HG03064 (cell line): ENCODE measurements around the gene SYT1.

Experiments
- ATAC-seq: cut with Tn5 transposase; IDR thresholded peaks from one replicate; pipeline ENCODE4 v1.9.1; 2021; ENCODE audit warnings: low read depth; ENCODE audit not compliant: unreplicated experiment

Gene SYT1

GRCh38 chr12:79326222-79326621 lies 461.6 kb downstream of the SYT1 start:
- no peak for ATAC-seq

DNA sequence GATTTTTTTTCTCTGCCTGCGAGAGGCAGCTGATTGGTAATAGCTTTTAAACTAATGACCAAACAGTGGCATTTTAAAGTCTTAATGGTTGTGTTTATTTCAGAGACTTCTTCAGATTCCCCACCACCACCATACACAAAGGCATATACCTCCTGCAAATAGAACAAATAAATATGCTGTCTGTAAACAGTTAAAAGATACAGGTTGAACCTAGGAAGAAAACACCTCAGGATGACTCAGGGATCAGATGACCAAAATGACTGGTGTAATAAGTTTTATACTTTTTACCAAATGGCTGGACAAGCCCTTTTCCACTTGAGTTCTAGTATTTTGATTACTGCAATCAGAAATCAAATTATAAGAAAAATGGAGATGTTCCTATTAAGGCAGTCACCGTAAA lies 462.1 kb downstream of the SYT1 start:
- no peak for ATAC-seq

GRCh38 chr12:79327465-79327864 lies 462.9 kb downstream of the SYT1 start:
- no peak for ATAC-seq

- no peak for ATAC-seq
Measured at GRCh38 chr12:79329933-79330332, 465.4 kb downstream of the SYT1 start.

DNA sequence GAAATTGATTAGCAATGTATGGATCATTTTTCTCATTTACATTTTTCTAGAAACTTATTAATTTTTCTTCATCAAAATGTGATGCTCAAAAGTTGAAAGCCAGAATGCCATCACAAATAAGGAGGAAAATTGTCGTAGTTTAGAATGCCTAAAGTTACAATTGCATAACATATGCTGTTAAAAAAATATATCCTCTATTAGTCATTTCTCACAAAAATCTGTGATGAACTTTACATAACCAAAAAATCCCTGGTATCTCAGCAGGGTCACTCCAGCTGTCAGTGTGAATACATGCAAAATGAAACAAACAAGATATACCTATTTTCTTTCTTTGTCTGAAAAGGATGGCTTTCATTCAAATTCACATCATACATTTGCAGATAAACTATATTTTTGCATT lies 467.3 kb downstream of the SYT1 start:
- ATAC-seq, result no peak

- ATAC-seq, result no peak
Measured at GRCh38 chr12:79333144-79333543, 468.6 kb downstream of the SYT1 start.

GRCh38 chr12:79337662-79338290 lies 473.2 kb downstream of the SYT1 start:
- no peak for ATAC-seq

- ATAC-seq, result no peak
Measured at GRCh38 chr12:79344855-79345847, 480.6 kb downstream of the SYT1 start.

DNA sequence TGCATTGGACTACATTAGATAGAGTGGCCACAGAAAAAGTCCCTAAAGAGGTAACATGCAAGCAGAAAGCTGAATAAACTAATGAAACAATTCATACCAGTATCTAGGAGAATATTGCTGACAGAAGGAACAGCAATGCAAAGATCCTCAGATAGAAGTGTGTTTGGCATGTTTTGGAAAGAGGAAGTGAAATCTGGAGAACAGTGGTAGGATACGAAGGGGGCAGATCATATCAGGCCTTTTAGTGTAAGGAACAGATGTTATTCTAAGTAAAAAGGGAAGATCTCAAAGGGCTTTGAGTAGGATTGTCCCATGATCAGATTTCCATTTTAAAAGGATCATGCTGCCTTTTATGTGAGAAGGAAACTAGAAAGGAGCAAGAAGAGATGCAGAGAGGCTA lies 483.3 kb downstream of the SYT1 start:
- ATAC-seq, result no peak

GRCh38 chr12:79351251-79351650 lies 486.7 kb downstream of the SYT1 start:
- no peak for ATAC-seq

DNA sequence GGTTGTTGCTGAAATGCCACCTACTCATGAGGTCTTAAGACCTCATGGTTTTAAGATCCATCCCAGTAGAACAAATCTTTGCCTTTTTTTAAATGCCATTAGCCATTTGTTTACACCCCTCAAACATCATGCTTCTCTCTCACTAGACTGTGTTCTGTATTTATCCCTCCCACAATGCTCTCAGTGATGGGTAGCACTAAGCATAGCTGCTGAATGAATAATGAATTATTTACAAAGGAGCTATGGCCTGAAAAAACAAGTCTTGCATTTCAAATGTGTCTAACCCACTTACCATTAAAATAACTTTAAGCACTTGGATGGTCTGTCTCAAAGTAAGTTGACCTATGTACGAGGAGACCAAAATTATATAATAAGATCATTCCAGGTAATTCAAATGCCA lies 491.6 kb downstream of the SYT1 start:
- ATAC-seq, result no peak

DNA sequence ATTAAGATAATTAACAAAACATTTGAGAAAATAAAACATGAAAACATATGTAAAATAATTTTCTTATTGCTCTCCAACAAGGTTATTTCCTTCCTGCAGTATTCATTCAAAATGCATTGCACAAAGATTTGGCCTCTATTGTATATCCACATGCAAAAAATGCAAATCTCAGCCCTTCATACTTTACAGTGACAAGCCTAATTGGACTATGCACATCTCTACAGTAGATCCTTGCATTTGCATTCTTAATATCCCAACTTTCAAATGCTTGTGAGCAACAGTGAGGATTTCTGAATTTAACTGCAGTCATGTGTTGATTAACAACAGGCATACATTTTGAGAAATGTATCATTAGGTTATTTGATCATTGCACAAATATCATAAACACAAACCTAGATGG lies 492.5 kb downstream of the SYT1 start:
- no peak for ATAC-seq

DNA sequence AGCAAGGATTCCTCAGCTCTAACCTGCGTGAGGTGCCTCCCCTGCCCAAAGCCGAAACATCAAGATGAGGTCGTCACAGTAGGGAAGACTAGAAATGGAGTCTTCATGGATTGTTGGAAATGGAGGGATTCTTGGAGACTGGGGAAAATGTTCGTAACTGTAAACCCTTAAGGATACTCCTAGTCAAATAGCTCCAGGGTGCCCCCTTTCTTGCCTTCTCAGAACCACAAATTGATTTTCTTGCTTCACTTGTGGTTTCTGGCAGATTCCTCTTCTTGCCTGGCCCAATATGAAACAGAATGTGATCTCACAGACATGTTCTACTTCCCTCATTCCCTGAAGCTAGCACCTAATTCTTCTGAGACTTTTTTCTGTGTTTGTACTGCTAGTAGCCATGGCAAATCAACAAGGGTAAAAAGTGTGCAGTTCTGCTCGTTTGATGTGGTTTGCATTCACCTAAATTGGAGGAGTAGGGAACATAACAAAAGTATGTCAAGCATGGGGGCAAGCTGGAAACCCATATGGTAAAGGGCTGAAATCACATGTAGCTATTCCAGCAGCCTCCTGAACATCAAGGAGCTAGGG lies 494.2 kb downstream of the SYT1 start:
- no peak for ATAC-seq

DNA sequence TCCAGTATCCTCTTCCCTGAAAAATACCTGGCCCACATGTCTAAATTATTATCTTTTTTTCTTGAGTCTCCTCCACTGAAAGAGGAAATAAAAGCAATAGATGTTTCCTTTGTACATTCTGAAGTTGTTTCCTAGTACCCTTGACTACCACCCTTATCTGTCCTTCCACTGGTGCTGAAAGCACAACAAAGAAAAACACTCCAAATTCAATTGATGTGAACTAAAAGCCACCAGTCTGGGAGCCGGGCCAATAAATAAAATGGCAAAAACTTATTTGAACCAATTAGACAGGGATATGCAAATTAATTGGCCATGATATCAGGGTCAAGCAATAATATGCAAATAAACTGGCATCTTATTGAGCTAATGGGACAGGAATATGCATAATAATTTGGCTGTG lies 495.7 kb downstream of the SYT1 start:
- no peak for ATAC-seq

DNA sequence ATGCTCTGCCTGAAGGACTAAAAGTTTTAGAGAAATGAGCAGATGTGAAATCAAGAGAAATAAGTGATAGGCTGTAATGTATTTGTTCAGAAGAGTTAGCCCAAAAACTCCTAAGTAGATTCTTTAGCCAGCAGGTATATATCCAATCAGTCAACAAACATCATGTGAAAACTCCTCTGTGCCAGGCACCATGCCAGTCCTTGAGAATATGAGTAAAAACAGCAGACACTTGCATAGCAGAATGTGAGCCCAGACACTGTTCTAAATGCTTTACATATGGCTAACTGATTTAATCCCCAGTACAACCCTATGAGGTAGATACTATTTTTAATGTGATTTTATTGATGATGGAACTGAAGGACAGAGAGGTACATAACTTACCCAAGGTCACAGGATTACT lies 496.4 kb downstream of the SYT1 start:
- ATAC-seq, result no peak

- no peak for ATAC-seq
Measured at GRCh38 chr12:79364197-79364596, 499.6 kb downstream of the SYT1 start.

DNA sequence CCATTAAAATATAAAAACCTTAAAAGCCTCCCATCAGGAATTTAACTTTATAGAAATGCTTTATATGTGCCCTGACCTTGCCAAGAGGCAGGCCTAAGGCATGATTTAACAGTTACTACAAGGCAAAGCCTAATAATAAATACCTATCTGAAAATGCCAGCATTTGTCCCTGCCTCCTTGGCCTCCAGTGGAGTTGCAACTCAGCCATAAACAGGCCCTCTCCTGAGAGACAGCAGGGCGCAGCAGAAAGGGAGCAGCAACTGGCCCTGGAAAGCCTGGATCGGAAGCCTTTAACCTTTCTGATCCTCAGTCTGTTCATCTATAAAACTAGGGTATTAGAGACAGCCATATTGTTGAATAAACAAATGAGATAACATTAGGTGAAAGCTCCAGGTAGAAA lies 501.8 kb downstream of the SYT1 start:
- ATAC-seq, result no peak

GRCh38 chr12:79367032-79367589 lies 502.5 kb downstream of the SYT1 start:
- ATAC-seq, result no peak

DNA sequence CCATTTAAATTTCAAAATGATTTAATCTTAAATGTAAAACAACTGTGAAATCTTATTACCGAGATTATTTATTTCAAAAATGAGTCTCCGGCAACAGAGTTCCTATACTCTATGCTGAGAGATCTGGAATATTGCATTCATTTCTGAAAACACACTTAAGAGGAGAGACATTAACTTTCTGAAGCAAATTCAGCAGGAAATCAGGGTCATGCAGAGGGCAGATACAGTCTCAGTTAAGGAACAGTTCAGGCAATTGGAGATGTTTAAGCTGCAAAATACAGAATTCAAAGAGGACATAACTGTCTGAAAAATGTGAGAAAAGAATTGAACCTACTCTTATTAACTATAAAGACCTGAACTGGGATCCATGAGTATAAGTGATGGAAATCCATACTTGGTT lies 505.4 kb downstream of the SYT1 start:
- no peak for ATAC-seq

DNA sequence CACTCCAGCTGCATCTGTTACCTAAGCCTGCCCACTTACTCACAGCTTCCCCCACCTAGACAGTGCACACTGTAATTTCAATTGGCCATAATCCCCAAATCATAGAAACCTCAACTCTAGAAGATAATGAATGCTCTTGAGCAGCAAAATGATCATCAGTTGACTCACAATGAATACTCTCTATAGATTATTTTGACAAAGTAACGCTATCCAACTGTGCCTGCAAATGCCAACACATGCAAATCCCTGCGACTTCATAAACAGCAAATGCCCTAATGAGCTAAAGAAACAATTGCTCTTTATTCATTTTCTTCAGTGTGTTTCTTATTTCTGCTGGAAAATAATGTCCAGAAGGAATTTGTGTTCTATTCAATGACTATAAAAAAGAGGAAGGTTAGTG lies 506.7 kb downstream of the SYT1 start:
- ATAC-seq, result no peak

GRCh38 chr12:79373896-79374499 lies 509.4 kb downstream of the SYT1 start:
- ATAC-seq, result peak; percentile 61
